ENCODE results near the gene KRT28. TPM values are rescaled to one million over a fixed set of nuclear protein-coding genes. Genes with fewer than 3 reads are reported as not detected.

Gene KRT28
- total and polyA plus RNA-seq, 11 donors = not detected

DNA sequence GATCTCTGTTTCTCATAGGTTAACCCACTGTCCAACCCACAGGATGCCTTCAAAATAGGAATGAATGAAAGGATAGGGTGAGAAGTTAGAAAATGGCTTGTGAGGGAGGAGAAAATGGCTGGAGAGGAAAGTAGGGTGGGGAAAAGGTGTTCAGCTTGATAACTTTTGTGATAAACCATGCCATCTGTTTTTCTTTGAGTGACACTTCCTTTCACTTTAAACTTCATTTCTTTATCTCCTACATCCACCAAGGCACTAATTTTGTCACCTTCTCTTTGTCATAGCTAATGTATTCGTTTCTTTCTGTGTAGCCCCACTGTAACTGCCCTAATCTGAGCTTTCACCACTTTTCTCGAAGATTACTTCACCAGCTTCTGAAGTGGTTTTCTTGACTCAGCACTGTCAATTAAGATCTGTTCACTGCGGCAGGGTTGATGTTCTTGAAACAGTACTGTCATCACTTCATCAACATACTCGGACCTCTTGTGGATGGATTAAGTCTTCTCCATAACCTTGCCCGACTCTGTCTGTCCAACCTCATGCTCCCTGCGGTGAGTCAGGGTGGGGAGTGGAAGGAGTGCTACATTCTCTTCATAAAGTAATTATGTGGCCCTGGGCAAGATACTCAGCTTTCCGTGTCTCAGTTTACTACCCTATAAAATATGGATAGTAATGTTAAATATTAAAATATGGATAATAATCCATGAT, 28.1 kb upstream of the KRT28 start:
- Histone ChIP-seq H3K4me1 (peaks cover 0 to 24% (median 13%) of the 10 kb centered on the region in 12 donors), H3K36me3 (no peaks in the 10 kb centered on the region), H3K4me3 (no peak overlapping the region), H3K27me3 (no peaks in the 10 kb centered on the region), H3K9me3 (no peaks in the 10 kb centered on the region), H3K27ac (peak overlapping the region; percentile 25 to 72 (median 50))
- ATAC-seq (peak in 1 of 4 donors; percentile 61), DNase-seq (no peak)
- no peak for TF ChIP-seq POLR2A (IDR thresholded peaks at IDR 0.05)
- TF ChIP-seq, protein P1, sequence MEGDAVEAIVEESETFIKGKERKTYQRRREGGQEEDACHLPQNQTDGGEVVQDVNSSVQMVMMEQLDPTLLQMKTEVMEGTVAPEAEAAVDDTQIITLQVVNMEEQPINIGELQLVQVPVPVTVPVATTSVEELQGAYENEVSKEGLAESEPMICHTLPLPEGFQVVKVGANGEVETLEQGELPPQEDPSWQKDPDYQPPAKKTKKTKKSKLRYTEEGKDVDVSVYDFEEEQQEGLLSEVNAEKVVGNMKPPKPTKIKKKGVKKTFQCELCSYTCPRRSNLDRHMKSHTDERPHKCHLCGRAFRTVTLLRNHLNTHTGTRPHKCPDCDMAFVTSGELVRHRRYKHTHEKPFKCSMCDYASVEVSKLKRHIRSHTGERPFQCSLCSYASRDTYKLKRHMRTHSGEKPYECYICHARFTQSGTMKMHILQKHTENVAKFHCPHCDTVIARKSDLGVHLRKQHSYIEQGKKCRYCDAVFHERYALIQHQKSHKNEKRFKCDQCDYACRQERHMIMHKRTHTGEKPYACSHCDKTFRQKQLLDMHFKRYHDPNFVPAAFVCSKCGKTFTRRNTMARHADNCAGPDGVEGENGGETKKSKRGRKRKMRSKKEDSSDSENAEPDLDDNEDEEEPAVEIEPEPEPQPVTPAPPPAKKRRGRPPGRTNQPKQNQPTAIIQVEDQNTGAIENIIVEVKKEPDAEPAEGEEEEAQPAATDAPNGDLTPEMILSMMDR (IDR thresholded peaks at IDR 0.05) = no peak
- intact Hi-C loops (cut with DNase I) = no loop called here
- WGBS, 4 donors = 22 to 34% (median 28%) methylated on average over 7 of the region's 7 CpGs

DNA sequence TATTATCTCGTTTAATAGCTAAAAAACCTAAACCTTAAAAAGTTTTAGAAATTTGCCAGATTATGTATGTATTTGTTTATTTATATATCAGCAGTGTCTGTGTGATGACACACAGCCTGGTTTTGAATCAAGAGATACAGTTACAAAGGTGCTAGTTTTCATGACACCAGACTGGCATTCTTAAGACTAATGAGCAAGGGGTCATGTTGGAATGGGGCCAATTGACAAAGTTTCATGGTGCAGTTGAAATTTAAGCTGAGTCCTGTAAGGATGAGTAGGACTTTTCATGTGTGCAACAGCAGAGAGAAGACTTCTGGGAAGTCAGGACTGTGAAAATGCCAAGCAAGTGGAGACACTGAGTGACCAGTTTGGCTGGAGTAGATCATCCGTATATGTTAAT, 25.8 kb upstream of the KRT28 start:
- Histone ChIP-seq H3K4me3 (no peak overlapping the region), H3K36me3 (peaks cover 0 to 3% (median 0%) of the 10 kb centered on the region in 9 donors)
- 94 to 100% (median 96%) methylated on average over 2 of the region's 2 CpGs for WGBS, 4 donors

DNA sequence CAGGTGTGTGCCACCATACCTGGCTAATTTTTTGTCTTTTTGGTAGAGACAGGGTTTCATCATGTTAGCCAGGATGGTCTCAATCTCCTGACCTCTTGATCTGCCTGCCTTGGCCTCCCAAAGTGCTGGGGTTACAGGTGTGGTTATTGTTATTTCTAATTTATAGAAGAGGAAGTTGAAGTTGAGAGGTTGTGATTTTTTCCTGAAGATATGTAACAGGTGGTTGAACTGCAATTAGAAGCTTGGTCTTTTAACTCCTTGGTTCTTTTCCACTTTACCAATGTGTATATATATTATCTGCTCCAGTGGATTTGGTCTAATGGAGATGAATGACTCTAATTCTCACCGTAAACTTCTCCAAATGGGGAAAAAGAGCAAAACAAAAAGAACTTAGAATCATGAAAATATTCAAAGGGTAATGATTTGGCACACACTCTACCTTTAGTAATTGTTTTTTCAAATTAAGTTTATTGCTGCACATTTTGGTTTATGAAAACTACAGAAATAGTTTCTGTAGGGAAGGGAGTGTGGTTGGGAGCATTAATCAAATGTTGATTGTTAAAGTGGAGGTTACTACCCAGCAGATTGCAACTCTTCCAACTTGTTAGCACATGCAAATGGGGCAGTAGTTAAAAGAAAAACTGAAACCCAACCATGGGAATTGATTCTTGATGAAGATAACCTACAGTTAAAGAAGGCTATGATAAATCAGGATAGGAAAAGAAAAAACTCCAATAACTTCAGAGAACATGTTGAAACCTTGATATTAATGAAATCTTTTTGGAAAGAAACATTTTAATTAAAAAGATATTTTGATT, 24.5 kb upstream of the KRT28 start:
- no peak for DNase-seq
- peaks cover 0 to 34% (median 23%) of the 10 kb centered on the region in 12 donors for H3K4me1 ChIP-seq
- ATAC-seq = no peak
- intact Hi-C loops (cut with DNase I) = no loop called here
- H3K9me3 ChIP-seq = no peaks in the 10 kb centered on the region
- H3K27me3 ChIP-seq = no peaks in the 10 kb centered on the region
- WGBS, 4 donors = 96 to 100% (median 98%) methylated on average over 1 of the region's 1 CpG
- H3K36me3 ChIP-seq = peaks cover 0 to 3% (median 0%) of the 10 kb centered on the region in 9 donors
- no peak overlapping the region for H3K27ac ChIP-seq
- H3K4me3 ChIP-seq = no peak overlapping the region
- TF ChIP-seq, protein P1 (IDR thresholded peaks at IDR 0.05) = no peak
- TF ChIP-seq POLR2A (IDR thresholded peaks at IDR 0.05) = no peak

More for the DNA sequence above, 25.8 kb upstream of the KRT28 start:
- no peak for ATAC-seq
- intact Hi-C loops (cut with DNase I) = no loop called here
- no peaks in the 10 kb centered on the region for H3K9me3 ChIP-seq
- TF ChIP-seq, protein P1 (IDR thresholded peaks at IDR 0.05) = no peak
- TF ChIP-seq POLR2A (IDR thresholded peaks at IDR 0.05) = no peak
- H3K4me1 ChIP-seq = peaks cover 0 to 28% (median 14%) of the 10 kb centered on the region in 12 donors
- no peak overlapping the region for H3K27ac ChIP-seq
- DNase-seq = no peak
- H3K27me3 ChIP-seq = no peaks in the 10 kb centered on the region

DNA sequence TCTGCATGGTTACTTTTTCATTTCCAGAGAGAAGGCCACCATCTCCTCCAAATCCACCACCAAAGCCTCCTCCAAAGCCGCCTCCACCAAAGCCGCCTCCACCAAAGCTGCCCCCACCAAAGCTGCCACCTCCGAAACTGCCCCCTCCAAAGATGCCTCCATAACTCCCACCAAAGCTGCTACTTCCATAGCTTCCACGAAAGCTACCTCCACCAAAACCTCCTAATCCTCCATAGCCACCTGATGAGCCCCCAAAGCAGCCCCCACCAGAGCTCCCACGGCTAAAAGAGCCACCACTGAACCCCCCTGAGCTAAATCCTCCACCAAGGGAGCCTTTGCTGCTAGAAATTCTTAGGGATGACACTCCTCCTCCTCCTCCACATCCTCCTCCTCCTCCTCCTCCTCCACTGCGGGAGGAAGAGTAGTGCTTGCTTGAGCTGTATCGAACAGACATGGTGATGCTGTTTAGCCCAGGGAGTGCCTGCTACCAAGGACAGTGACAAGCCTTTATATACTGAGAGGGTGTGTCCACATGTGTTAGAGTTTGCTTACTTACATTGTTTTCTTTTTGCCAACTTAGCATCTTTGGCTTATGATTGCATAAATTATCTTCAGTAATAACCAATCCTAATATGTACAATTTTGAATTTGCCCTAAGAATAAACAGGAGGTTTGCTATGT, 22.5 kb upstream of the KRT28 start, which contains the start of gene KRT10:
Gene KRT10, minus strand, starts transcription at position 483 of the 681 bp plus-strand sequence. Its CDS starts 29 bp downstream, at position 454.
- Histone ChIP-seq H3K4me3 (no peak within 1 kb of the TSS), H3K27ac (no peak within 1 kb of the TSS), H3K36me3 (peaks cover 0 to 10% (median 5%) of the 10 kb centered on the region in 9 donors), H3K9me3 (no peaks in the 10 kb centered on the region), H3K4me1 (peaks cover 0 to 33% (median 14%) of the 10 kb centered on the region in 12 donors), H3K27me3 (no peaks in the 10 kb centered on the region)
- ATAC-seq (no peak), DNase-seq (no peak)
- intact Hi-C loops (cut with DNase I) = no loop called here
- 71 to 88% (median 78%) methylated on average over 7 of the region's 7 CpGs for WGBS, 4 donors
- TF ChIP-seq POLR2A (IDR thresholded peaks at IDR 0.05) = no peak
- TF ChIP-seq, protein P1 (IDR thresholded peaks at IDR 0.05) = no peak

Measured in heart left ventricle (tissue), 16 donors.